CD4-positive, alpha-beta memory T cell (primary cell): Measurements from ENCODE around the gene STK39. TPM values are rescaled to one million over a fixed set of nuclear protein-coding genes. Genes with fewer than 3 reads are reported as not detected.

Experiments
- CTCF ChIA-PET: fragments of 350-600 bp; sonication (Branson Sonifier 250); formaldehyde crosslinking; loops from one replicate; lab custom pipeline; 2021; ENCODE audit warnings: inconsistent platforms; ENCODE audit not compliant: partially characterized antibody; lab: Charles Lee
- POLR2A ChIA-PET: fragments of 350-600 bp; sonication (Branson Sonifier 250); formaldehyde crosslinking; loops from one replicate; lab custom pipeline; 2021; ENCODE audit not compliant: partially characterized antibody; lab: Charles Lee
- DNase-seq, 5 donors: peaks; one replicate each; pipeline versions ENCODE4 v3.0.0 to v3.0.0-alpha.2; 2020 to 2022; ENCODE audit warnings: mixed read lengths in 1 of 5
- H3K27ac ChIP-seq: one replicate; pipeline ENCODE4 v1.7.0; 2013; ENCODE audit warnings: low read depth, low read length
- H3K27me3 ChIP-seq: 2 replicates; pipeline ENCODE4 v1.7.0; 2013; ENCODE audit warnings: mild to moderate bottlenecking, low read length, moderate library complexity; ENCODE audit not compliant: insufficient read depth
- H3K36me3 ChIP-seq: 2 replicates; pipeline ENCODE4 v1.7.0; 2013; ENCODE audit warnings: mild to moderate bottlenecking, low read length, moderate library complexity; ENCODE audit not compliant: insufficient read depth
- H3K4me1 ChIP-seq: 2 replicates; pipeline ENCODE4 v1.7.0; 2013; ENCODE audit warnings: mild to moderate bottlenecking, low read length, moderate library complexity; ENCODE audit not compliant: insufficient read depth
- H3K4me3 ChIP-seq, 2 donors: one replicate each; pipeline ENCODE4 v1.7.0; 2013; ENCODE audit warnings: low read length in 2 of 2, mild to moderate bottlenecking in 1 of 2
- H3K9me3 ChIP-seq, 2 donors: one replicate each; pipeline ENCODE4 v1.7.0; 2013; ENCODE audit warnings: low read length in 2 of 2, control low read depth in 1 of 2; ENCODE audit not compliant: control insufficient read depth in 1 of 2
- H3K27ac Mint-ChIP-seq, 7 donors: one replicate each; pipeline ENCODE4 v1.8.0; 2020 to 2021; ENCODE audit warnings: mixed read lengths in 7 of 7, mild to moderate bottlenecking in 6 of 7, inconsistent platforms in 3 of 7, moderate library complexity in 3 of 7
- H3K27me3 Mint-ChIP-seq, 2 donors: one replicate each; pipeline ENCODE4 v1.8.0; 2020 to 2021; ENCODE audit warnings: mixed read lengths in 2 of 2
- H3K36me3 Mint-ChIP-seq, 2 donors: one replicate each; pipeline ENCODE4 v1.8.0; 2020 to 2021; ENCODE audit warnings: mixed read lengths in 2 of 2, inconsistent platforms in 1 of 2, mild to moderate bottlenecking in 1 of 2
- H3K4me1 Mint-ChIP-seq, 4 donors: one replicate each; pipeline ENCODE4 v1.8.0; 2020 to 2021; ENCODE audit warnings: mixed read lengths in 4 of 4, mild to moderate bottlenecking in 1 of 4
- H3K4me3 Mint-ChIP-seq, 8 donors: one replicate each; pipeline ENCODE4 v1.8.0; 2020 to 2021; ENCODE audit warnings: mixed read lengths in 8 of 8, mild to moderate bottlenecking in 7 of 8, moderate library complexity in 6 of 8, inconsistent platforms in 3 of 8
- H3K9me3 Mint-ChIP-seq, 8 donors: one replicate each; pipeline ENCODE4 v1.8.0; 2020 to 2021; ENCODE audit warnings: mixed read lengths in 8 of 8, mild to moderate bottlenecking in 5 of 8, inconsistent platforms in 3 of 8, moderate library complexity in 1 of 8
- intact Hi-C: fragments of 100-400 bp; cut with micrococcal nuclease; formaldehyde crosslinking; loops from one replicate; pipeline ENCODE4 v1.15.1; 2023
- polyA plus RNA-seq, 2 donors: library from polyadenylated mRNA; unstranded; fragments of 300-500 nt; fragmentation: Illumina TruSeq; gene quantifications; one replicate each; pipeline ENCODE4 v1.2.3, GENCODE V29; 2021
- total RNA-seq, 2 experiments: library from RNA; stranded (reverse); gene quantifications; one replicate each; pipeline ENCODE4 v1.2.3, GENCODE V29; 2021

STK39 gene
- total and polyA plus RNA-seq, 4 experiments from 2014 or later = 4.9 to 27.3 (median 18.2) TPM

- H3K4me1 Mint-ChIP-seq = peaks cover 45 to 78% (median 56%) of the 10 kb centered on the region in 4 donors
- Histone ChIP-seq H3K27me3 (no peaks in the 10 kb centered on the region), H3K27ac (no peak overlapping the region), H3K4me3 (no peak overlapping the region), H3K9me3 (no peaks in the 10 kb centered on the region), H3K4me1 (peaks cover 42% of the 10 kb centered on the region), H3K36me3 (peaks cover 7% of the 10 kb centered on the region)
- no peak for DNase-seq
- intact Hi-C loops = no loop called here
- H3K27me3 Mint-ChIP-seq = no peaks in the 10 kb centered on the region
- ChIA-PET POLR2A (interaction anchor here (1.2 kb wide), 1 partner anchor 11 kb away, joined by 4 read pairs; no protein-coding TSS in a partner anchor), CTCF (no interaction called here)
- H3K36me3 Mint-ChIP-seq = peaks cover 15 to 22% of the 10 kb centered on the region in 2 donors
- H3K4me3 Mint-ChIP-seq = no peak overlapping the region
- no peaks in the 10 kb centered on the region for H3K9me3 Mint-ChIP-seq
- H3K27ac Mint-ChIP-seq = no peak overlapping the region
Observed at GRCh38 chr2:168184681-168185513, 62.5 kb downstream of the STK39 start.

GRCh38 chr2:168183308-168183997 lies 63.9 kb downstream of the STK39 start:
- Histone ChIP-seq H3K27ac (no peak overlapping the region), H3K9me3 (no peaks in the 10 kb centered on the region), H3K4me1 (peaks cover 45% of the 10 kb centered on the region), H3K4me3 (no peak overlapping the region), H3K36me3 (peaks cover 7% of the 10 kb centered on the region), H3K27me3 (no peaks in the 10 kb centered on the region)
- peaks cover 17 to 27% of the 10 kb centered on the region in 2 donors for H3K36me3 Mint-ChIP-seq
- H3K9me3 Mint-ChIP-seq = no peaks in the 10 kb centered on the region
- ChIA-PET CTCF (interaction anchor here (1.1 kb wide), 1 partner anchor 154 kb away, joined by 3 read pairs; no protein-coding TSS in a partner anchor), POLR2A (interaction anchor here (1.2 kb wide), 1 partner anchor 12 kb away, joined by 4 read pairs; no protein-coding TSS in a partner anchor)
- intact Hi-C loops = no loop called here
- H3K27me3 Mint-ChIP-seq = no peaks in the 10 kb centered on the region
- peaks cover 44 to 78% (median 56%) of the 10 kb centered on the region in 4 donors for H3K4me1 Mint-ChIP-seq
- DNase-seq = no peak
- H3K4me3 Mint-ChIP-seq = peak overlapping the region in 2 of 8 donors; percentile 7 to 14
- H3K27ac Mint-ChIP-seq = peak overlapping the region in 5 of 7 donors; percentile 3 to 57 (median 19)

DNA sequence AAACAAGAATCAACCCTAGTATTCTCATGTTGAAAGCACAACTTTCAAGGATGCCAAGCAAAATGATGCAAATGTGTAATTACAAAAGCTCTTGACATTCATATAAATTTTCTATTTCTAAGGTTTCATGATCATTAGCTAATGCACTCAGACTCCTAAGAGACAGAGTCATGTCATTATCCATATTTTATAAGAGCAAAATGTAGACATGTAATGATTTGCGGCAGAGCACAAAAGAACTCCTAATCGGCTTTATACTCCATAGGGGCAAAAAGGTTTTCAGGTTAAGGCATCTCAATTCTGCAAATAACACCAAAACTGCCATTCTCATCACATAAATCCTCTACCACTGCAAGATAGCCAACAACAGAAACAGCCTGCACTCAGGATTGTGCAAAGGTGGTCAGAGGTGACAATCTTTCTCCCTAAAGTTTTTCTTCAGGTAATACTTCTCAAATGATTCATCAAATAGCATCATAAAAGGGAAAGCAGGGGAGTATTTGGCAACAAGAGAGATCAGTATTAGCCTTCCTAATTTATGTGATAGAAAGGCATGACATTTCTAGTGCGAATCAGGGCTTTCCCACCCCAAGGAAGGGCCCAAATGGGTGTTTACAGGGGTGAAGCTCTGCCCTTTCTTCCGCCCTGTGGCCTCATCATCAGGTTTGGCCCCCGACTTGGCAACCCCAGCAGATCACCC lies 64.7 kb downstream of the STK39 start:
- H3K27me3 ChIP-seq = no peaks in the 10 kb centered on the region
- H3K36me3 Mint-ChIP-seq = peaks cover 16 to 29% of the 10 kb centered on the region in 2 donors
- peak overlapping the region in 2 of 7 donors; percentile 57 for H3K27ac Mint-ChIP-seq
- no peaks in the 10 kb centered on the region for H3K27me3 Mint-ChIP-seq
- peaks cover 48 to 81% (median 58%) of the 10 kb centered on the region in 4 donors for H3K4me1 Mint-ChIP-seq
- intact Hi-C loops = no loop called here
- peaks cover 47% of the 10 kb centered on the region for H3K4me1 ChIP-seq
- no peaks in the 10 kb centered on the region for H3K9me3 ChIP-seq
- H3K27ac ChIP-seq = no peak overlapping the region
- POLR2A ChIA-PET = no interaction called here
- no peak overlapping the region for H3K4me3 ChIP-seq
- H3K4me3 Mint-ChIP-seq = peak overlapping the region in 2 of 8 donors; percentile 7 to 14
- CTCF ChIA-PET = interaction anchor here (1.1 kb wide), 1 partner anchor 154 kb away, joined by 3 read pairs; no protein-coding TSS in a partner anchor
- DNase-seq = no peak
- peaks cover 7% of the 10 kb centered on the region for H3K36me3 ChIP-seq
- no peaks in the 10 kb centered on the region for H3K9me3 Mint-ChIP-seq

DNA sequence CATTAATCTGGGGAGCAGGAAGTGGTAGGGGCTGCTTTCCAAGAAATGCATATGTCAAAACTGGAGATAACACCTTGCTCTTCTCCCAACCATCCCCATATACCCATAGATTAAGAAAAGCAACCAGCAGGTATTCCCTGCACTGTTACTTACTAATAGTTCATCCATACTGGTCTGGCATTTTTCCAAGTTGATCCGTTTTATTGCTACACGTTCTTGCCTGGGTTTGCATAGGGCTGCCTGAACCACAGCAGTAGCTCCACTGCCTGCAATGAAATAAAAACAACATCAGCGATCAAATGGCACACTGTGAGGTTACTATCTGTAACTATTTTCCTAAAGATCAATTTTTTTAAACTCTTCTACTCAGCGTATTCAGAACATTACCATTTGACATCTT lies 65.6 kb downstream of the STK39 start:
- Histone ChIP-seq H3K27ac (no peak overlapping the region), H3K36me3 (peaks cover 7% of the 10 kb centered on the region), H3K9me3 (no peaks in the 10 kb centered on the region), H3K27me3 (no peaks in the 10 kb centered on the region), H3K4me1 (peaks cover 55% of the 10 kb centered on the region), H3K4me3 (no peak overlapping the region)
- intact Hi-C loops = no loop called here
- peaks cover 16 to 31% of the 10 kb centered on the region in 2 donors for H3K36me3 Mint-ChIP-seq
- no peaks in the 10 kb centered on the region for H3K9me3 Mint-ChIP-seq
- H3K4me3 Mint-ChIP-seq = no peak overlapping the region
- no peak for DNase-seq
- POLR2A ChIA-PET = interaction anchor here (1.7 kb wide), 1 partner anchor 10 kb away, joined by 5 read pairs; no protein-coding TSS in a partner anchor
- H3K27me3 Mint-ChIP-seq = no peaks in the 10 kb centered on the region
- H3K27ac Mint-ChIP-seq = no peak overlapping the region
- CTCF ChIA-PET = interaction anchor here (0.9 to 1.4 kb wide), 2 partner anchors 12 to 63 kb away, joined by 3 to 5 read pairs; no protein-coding TSS in a partner anchor
- peaks cover 52 to 85% (median 62%) of the 10 kb centered on the region in 4 donors for H3K4me1 Mint-ChIP-seq

DNA sequence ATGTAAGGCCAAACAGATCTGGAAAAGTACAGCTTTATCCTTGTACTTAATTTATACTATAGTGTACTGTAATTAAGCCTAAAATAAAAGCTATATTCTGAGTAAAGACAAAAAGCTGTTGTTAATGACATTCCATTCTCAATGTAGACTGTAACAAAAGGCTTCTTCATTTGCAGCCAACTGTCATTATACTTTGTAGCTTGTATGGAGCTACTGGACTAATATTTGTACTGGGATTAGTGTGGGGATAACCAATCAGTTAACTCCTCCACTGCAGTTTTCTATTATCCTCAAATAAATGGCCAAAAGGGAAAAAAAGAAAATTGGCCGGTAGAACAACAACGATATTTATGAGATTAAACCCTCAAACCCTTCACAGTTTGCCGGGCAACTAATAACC lies 66.5 kb downstream of the STK39 start:
- no peak overlapping the region for H3K27ac ChIP-seq
- Mint-ChIP-seq H3K27me3 (no peaks in the 10 kb centered on the region), H3K27ac (no peak overlapping the region), H3K9me3 (no peaks in the 10 kb centered on the region), H3K36me3 (peaks cover 16 to 33% of the 10 kb centered on the region in 2 donors), H3K4me3 (no peak overlapping the region), H3K4me1 (peaks cover 51 to 85% (median 61%) of the 10 kb centered on the region in 4 donors)
- H3K27me3 ChIP-seq = no peaks in the 10 kb centered on the region
- intact Hi-C loops = no loop called here
- POLR2A ChIA-PET = interaction anchor here (1.7 kb wide), 1 partner anchor 11 kb away, joined by 5 read pairs; no protein-coding TSS in a partner anchor
- H3K4me3 ChIP-seq = no peak overlapping the region
- no peaks in the 10 kb centered on the region for H3K9me3 ChIP-seq
- peaks cover 7% of the 10 kb centered on the region for H3K36me3 ChIP-seq
- DNase-seq = no peak
- peaks cover 55% of the 10 kb centered on the region for H3K4me1 ChIP-seq
- CTCF ChIA-PET = interaction anchor here (0.6 to 1.4 kb wide), 3 partner anchors 11 to 109 kb away, joined by 3 to 5 read pairs (median 3); no protein-coding TSS in a partner anchor

GRCh38 chr2:168180483-168180882 lies 66.9 kb downstream of the STK39 start:
- ChIA-PET CTCF (interaction anchor here (1.4 kb wide), 1 partner anchor 10 kb away, joined by 5 read pairs; no protein-coding TSS in a partner anchor), POLR2A (interaction anchor here (1.7 kb wide), 1 partner anchor 12 kb away, joined by 5 read pairs; no protein-coding TSS in a partner anchor)
- H3K27ac ChIP-seq = no peak overlapping the region
- no peak for DNase-seq
- no peak overlapping the region for H3K4me3 Mint-ChIP-seq
- H3K27ac Mint-ChIP-seq = no peak overlapping the region
- H3K36me3 ChIP-seq = peaks cover 7% of the 10 kb centered on the region
- peaks cover 48 to 85% (median 61%) of the 10 kb centered on the region in 4 donors for H3K4me1 Mint-ChIP-seq
- H3K9me3 Mint-ChIP-seq = no peaks in the 10 kb centered on the region
- H3K4me1 ChIP-seq = peaks cover 55% of the 10 kb centered on the region
- peaks cover 16 to 33% of the 10 kb centered on the region in 2 donors for H3K36me3 Mint-ChIP-seq
- no peaks in the 10 kb centered on the region for H3K27me3 ChIP-seq
- H3K9me3 ChIP-seq = no peaks in the 10 kb centered on the region
- intact Hi-C loops = no loop called here
- H3K27me3 Mint-ChIP-seq = no peaks in the 10 kb centered on the region
- no peak overlapping the region for H3K4me3 ChIP-seq
